ENCODE results near the gene ANKS1A. TPM values are rescaled to one million over a fixed set of nuclear protein-coding genes. Genes with fewer than 3 reads are reported as not detected.

The ANKS1A gene
- total RNA-seq, 2 donors from 2014 or later, result 20.5 to 68.4 TPM

GRCh38 chr6:34950849-34951248 lies 61.8 kb downstream of the ANKS1A start:
- no peak overlapping the region for H3K27ac ChIP-seq
- intact Hi-C loops (cut with DNase I), result no loop called here
- 82% methylated on average over 5 of the region's 5 CpGs for WGBS
- H3K4me1 ChIP-seq (replicated peaks), result no peaks in the 10 kb centered on the region
- H3K36me3 ChIP-seq, result no peaks in the 10 kb centered on the region
- no peak overlapping the region for H3K4me3 ChIP-seq
- no peaks in the 10 kb centered on the region for H3K27me3 ChIP-seq (replicated peaks; ENCODE audit: insufficient read depth)
- no peak for TF ChIP-seq CTCF (IDR thresholded peaks at IDR 0.05)
- no peak for TF ChIP-seq POLR2A (IDR thresholded peaks at IDR 0.05)
- TF ChIP-seq POLR2AphosphoS5 (IDR thresholded peaks at IDR 0.05), result no peak
- no peaks in the 10 kb centered on the region for H3K9me3 ChIP-seq
- no peak for DNase-seq (ENCODE audit: low spot score)

GRCh38 chr6:34951731-34952130 lies 62.7 kb downstream of the ANKS1A start:
- 94% methylated on average over 4 of the region's 4 CpGs for WGBS

GRCh38 chr6:34953061-34954025 lies 64.3 kb downstream of the ANKS1A start:
- Histone ChIP-seq H3K27ac (no peak overlapping the region), H3K9me3 (no peaks in the 10 kb centered on the region), H3K27me3 (replicated peaks; ENCODE audit: insufficient read depth) (no peaks in the 10 kb centered on the region), H3K4me3 (no peak overlapping the region), H3K4me1 (replicated peaks) (peaks cover 4% of the 10 kb centered on the region), H3K36me3 (no peaks in the 10 kb centered on the region)
- TF ChIP-seq POLR2AphosphoS5 (IDR thresholded peaks at IDR 0.05), result peak; percentile 11
- TF ChIP-seq POLR2A (IDR thresholded peaks at IDR 0.05), result no peak
- intact Hi-C loops (cut with DNase I), result no loop called here
- WGBS, result 78% methylated on average over 2 of the region's 2 CpGs
- DNase-seq (ENCODE audit: low spot score), result no peak

More at GRCh38 chr6:34951731-34952130, 62.7 kb downstream of the ANKS1A start:
- intact Hi-C loops (cut with DNase I), result no loop called here
- DNase-seq (ENCODE audit: low spot score), result no peak
- peaks cover 2% of the 10 kb centered on the region for H3K4me1 ChIP-seq (replicated peaks)
- no peaks in the 10 kb centered on the region for H3K36me3 ChIP-seq
- H3K27me3 ChIP-seq (replicated peaks; ENCODE audit: insufficient read depth), result no peaks in the 10 kb centered on the region
- no peaks in the 10 kb centered on the region for H3K9me3 ChIP-seq
- no peak overlapping the region for H3K27ac ChIP-seq
- TF ChIP-seq POLR2A (IDR thresholded peaks at IDR 0.05) (no peak), POLR2AphosphoS5 (IDR thresholded peaks at IDR 0.05) (no peak), CTCF (IDR thresholded peaks at IDR 0.05) (no peak)
- no peak overlapping the region for H3K4me3 ChIP-seq

GRCh38 chr6:34955442-34955841 lies 66.4 kb downstream of the ANKS1A start:
- no peak overlapping the region for H3K4me3 ChIP-seq
- TF ChIP-seq CTCF (IDR thresholded peaks at IDR 0.05), result no peak
- no peak for TF ChIP-seq POLR2AphosphoS5 (IDR thresholded peaks at IDR 0.05)
- TF ChIP-seq POLR2A (IDR thresholded peaks at IDR 0.05), result no peak
- no peaks in the 10 kb centered on the region for H3K36me3 ChIP-seq
- DNase-seq (ENCODE audit: low spot score), result no peak
- intact Hi-C loops (cut with DNase I), result no loop called here
- WGBS, result 78% methylated on average over 3 of the region's 3 CpGs
- peaks cover 4% of the 10 kb centered on the region for H3K4me1 ChIP-seq (replicated peaks)
- no peak overlapping the region for H3K27ac ChIP-seq
- H3K9me3 ChIP-seq, result no peaks in the 10 kb centered on the region
- no peaks in the 10 kb centered on the region for H3K27me3 ChIP-seq (replicated peaks; ENCODE audit: insufficient read depth)

- Histone ChIP-seq H3K27ac (no peak overlapping the region), H3K4me1 (replicated peaks) (peaks cover 4% of the 10 kb centered on the region), H3K4me3 (no peak overlapping the region), H3K36me3 (no peaks in the 10 kb centered on the region), H3K27me3 (replicated peaks; ENCODE audit: insufficient read depth) (no peaks in the 10 kb centered on the region), H3K9me3 (no peaks in the 10 kb centered on the region)
- intact Hi-C loops (cut with DNase I), result no loop called here
- WGBS, result 24% methylated on average over 2 of the region's 2 CpGs
- TF ChIP-seq POLR2A (IDR thresholded peaks at IDR 0.05), result no peak
- TF ChIP-seq POLR2AphosphoS5 (IDR thresholded peaks at IDR 0.05), result no peak
- TF ChIP-seq CTCF (IDR thresholded peaks at IDR 0.05), result no peak
- DNase-seq (ENCODE audit: low spot score), result no peak
Measured at GRCh38 chr6:34957231-34957783, 68.3 kb downstream of the ANKS1A start.
